Measurements from ENCODE around the gene SPO11.

- TF ChIP-seq, protein P1, sequence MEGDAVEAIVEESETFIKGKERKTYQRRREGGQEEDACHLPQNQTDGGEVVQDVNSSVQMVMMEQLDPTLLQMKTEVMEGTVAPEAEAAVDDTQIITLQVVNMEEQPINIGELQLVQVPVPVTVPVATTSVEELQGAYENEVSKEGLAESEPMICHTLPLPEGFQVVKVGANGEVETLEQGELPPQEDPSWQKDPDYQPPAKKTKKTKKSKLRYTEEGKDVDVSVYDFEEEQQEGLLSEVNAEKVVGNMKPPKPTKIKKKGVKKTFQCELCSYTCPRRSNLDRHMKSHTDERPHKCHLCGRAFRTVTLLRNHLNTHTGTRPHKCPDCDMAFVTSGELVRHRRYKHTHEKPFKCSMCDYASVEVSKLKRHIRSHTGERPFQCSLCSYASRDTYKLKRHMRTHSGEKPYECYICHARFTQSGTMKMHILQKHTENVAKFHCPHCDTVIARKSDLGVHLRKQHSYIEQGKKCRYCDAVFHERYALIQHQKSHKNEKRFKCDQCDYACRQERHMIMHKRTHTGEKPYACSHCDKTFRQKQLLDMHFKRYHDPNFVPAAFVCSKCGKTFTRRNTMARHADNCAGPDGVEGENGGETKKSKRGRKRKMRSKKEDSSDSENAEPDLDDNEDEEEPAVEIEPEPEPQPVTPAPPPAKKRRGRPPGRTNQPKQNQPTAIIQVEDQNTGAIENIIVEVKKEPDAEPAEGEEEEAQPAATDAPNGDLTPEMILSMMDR (IDR thresholded peaks at IDR 0.05), result no peak
- no peak for TF ChIP-seq POLR2A (IDR thresholded peaks at IDR 0.05; ENCODE audit: low read depth)
- no peak for TF ChIP-seq POLR2AphosphoS5 (IDR thresholded peaks at IDR 0.05)
- no peak for TF ChIP-seq EP300 (IDR thresholded peaks at IDR 0.05)
Measured at GRCh38 chr20:57378107-57378506, 48.5 kb downstream of the SPO11 start.

Measured in esophagus muscularis mucosa (tissue), 4 donors.